Thyroid gland (tissue), 4 donors: ENCODE measurements around the gene PRSS21. TPM values are rescaled to one million over a fixed set of nuclear protein-coding genes. Genes with fewer than 3 reads are reported as not detected.

Experiments used
- DNase-seq, 2 donors: peaks; one replicate each; pipeline ENCODE4 v3.0.0-alpha.2; 2019
- H3K27ac ChIP-seq, 3 donors: fragments of 200-600 bp; sonication (generic); 1 replicate in 2 of 3; 2 replicates in 1 of 3; pipeline ENCODE4 v1.5.1; 2016 to 2019; ENCODE audit warnings: mild to moderate bottlenecking in 1 of 3, moderate library complexity in 1 of 3
- H3K27me3 ChIP-seq: fragments of 200-600 bp; sonication (generic); one replicate; pipeline ENCODE4 v1.5.1; 2019
- H3K36me3 ChIP-seq, 2 donors: fragments of 200-600 bp; sonication (generic); one replicate each; pipeline ENCODE4 v1.5.1; 2016 to 2019
- H3K4me1 ChIP-seq, 2 donors: fragments of 200-600 bp; sonication (generic); one replicate each; pipeline ENCODE4 v1.5.1; 2017 to 2019
- H3K4me3 ChIP-seq, 3 donors: fragments of 200-600 bp; sonication (generic); replicated peaks in 1 of 3; 1 replicate in 2 of 3; 2 replicates in 1 of 3; pipeline ENCODE4 v1.5.1; 2016; ENCODE audit warnings: mild to moderate bottlenecking in 1 of 3
- H3K9me3 ChIP-seq: fragments of 200-600 bp; sonication (generic); one replicate; pipeline ENCODE4 v1.5.1; 2017
- POLR2A ChIP-seq, 2 donors: fragments of 450-650 bp; IDR thresholded peaks; one replicate each; pipeline ENCODE4 v1.6.1; 2017; ENCODE audit warnings: antibody characterized with exemption in 2 of 2, mild to moderate bottlenecking in 2 of 2, moderate library complexity in 1 of 2
- WGBS, 2 donors: methylation state at CpG; one replicate each; pipeline ENCODE4 v1.1.5; 2017; 5-methylcytosine and 5-hydroxymethylcytosine counted together
- intact Hi-C: fragments of 100-400 bp; cut with DNase I; formaldehyde crosslinking; loops from one replicate; pipeline ENCODE4 v1.15.1; 2023
- total RNA-seq, 4 donors: library from RNA; depleted of rRNA; stranded (reverse); fragments of >200 nt; gene quantifications; one replicate each; pipeline ENCODE4 v1.2.3, GENCODE V29; 2016
- TF ChIP-seq, protein P1 (sequence below), 6 experiments: fragments of 200-600 bp in 3 of 6; fragments of 450-650 bp in 3 of 6; sonication (generic) in 3 of 6; IDR thresholded peaks; one replicate each; pipeline ENCODE4 v1.5.1; 2016 to 2019; ENCODE audit warnings: antibody characterized with exemption in 6 of 6, mild to moderate bottlenecking in 2 of 6, inconsistent platforms in 1 of 6, moderate library complexity in 1 of 6

The PRSS21 gene
- total RNA-seq, 4 donors from 2014 or later: 0.56 TPM; not detected in 3

DNA sequence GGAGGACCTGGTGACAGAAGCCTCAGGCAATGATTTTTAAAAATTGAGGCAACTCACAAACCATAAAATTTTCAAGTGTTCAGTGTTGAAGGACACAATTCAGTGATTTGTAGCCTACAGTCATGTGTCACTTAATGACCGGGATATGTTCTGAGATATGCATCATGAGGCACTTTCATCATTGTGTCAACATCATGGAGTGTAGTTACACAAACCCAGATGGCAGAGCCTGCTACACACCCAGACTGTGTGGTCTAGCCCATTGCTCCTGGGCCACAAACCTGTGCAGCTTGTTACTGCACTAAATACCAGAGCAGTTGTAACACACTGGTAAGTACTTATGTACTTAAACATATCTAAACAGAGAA lies 17.2 kb upstream of the PRSS21 start:
- DNase-seq: no peak
- H3K27me3 ChIP-seq: no peaks in the 10 kb centered on the region
- WGBS, 2 donors: 50 to 80% methylated on average over 1 of the region's 1 CpG
- no peaks in the 10 kb centered on the region for H3K36me3 ChIP-seq
- TF ChIP-seq, protein P1, sequence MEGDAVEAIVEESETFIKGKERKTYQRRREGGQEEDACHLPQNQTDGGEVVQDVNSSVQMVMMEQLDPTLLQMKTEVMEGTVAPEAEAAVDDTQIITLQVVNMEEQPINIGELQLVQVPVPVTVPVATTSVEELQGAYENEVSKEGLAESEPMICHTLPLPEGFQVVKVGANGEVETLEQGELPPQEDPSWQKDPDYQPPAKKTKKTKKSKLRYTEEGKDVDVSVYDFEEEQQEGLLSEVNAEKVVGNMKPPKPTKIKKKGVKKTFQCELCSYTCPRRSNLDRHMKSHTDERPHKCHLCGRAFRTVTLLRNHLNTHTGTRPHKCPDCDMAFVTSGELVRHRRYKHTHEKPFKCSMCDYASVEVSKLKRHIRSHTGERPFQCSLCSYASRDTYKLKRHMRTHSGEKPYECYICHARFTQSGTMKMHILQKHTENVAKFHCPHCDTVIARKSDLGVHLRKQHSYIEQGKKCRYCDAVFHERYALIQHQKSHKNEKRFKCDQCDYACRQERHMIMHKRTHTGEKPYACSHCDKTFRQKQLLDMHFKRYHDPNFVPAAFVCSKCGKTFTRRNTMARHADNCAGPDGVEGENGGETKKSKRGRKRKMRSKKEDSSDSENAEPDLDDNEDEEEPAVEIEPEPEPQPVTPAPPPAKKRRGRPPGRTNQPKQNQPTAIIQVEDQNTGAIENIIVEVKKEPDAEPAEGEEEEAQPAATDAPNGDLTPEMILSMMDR (IDR thresholded peaks at IDR 0.05): no peak
- no peak for TF ChIP-seq POLR2A (IDR thresholded peaks at IDR 0.05)
- no peaks in the 10 kb centered on the region for H3K9me3 ChIP-seq
- intact Hi-C loops: no loop called here
- no peak overlapping the region for H3K4me3 ChIP-seq
- H3K27ac ChIP-seq: no peak overlapping the region
- no peaks in the 10 kb centered on the region for H3K4me1 ChIP-seq

- no peak for TF ChIP-seq POLR2A (IDR thresholded peaks at IDR 0.05)
- TF ChIP-seq, protein P1 (IDR thresholded peaks at IDR 0.05): no peak
- WGBS, 2 donors: 77 to 90% methylated on average over 3 of the region's 3 CpGs
- Histone ChIP-seq H3K4me3 (no peak overlapping the region), H3K27me3 (no peaks in the 10 kb centered on the region), H3K36me3 (no peaks in the 10 kb centered on the region), H3K4me1 (no peaks in the 10 kb centered on the region), H3K27ac (no peak overlapping the region), H3K9me3 (no peaks in the 10 kb centered on the region)
- intact Hi-C loops: no loop called here
- no peak for DNase-seq
Measured at GRCh38 chr16:2803545-2804195, 13.4 kb upstream of the PRSS21 start.

DNA sequence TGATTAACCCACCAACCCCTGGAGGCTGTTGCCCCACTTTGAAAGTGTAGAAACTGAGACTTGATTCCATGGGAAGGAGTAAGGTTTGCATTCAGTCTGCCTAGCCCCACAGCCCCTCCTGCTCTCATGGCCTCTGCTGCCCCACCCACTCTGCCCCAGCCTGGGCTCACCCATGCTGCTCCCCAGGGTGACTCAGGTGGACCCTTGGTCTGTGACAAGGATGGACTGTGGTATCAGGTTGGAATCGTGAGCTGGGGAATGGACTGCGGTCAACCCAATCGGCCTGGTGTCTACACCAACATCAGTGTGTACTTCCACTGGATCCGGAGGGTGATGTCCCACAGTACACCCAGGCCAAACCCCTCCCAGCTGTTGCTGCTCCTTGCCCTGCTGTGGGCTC lies 12.3 kb upstream of the PRSS21 start:
- WGBS, 2 donors: 86 to 87% methylated on average over 4 of the region's 4 CpGs
- no peak overlapping the region for H3K4me3 ChIP-seq
- H3K4me1 ChIP-seq: no peaks in the 10 kb centered on the region
- TF ChIP-seq POLR2A (IDR thresholded peaks at IDR 0.05): no peak
- no peaks in the 10 kb centered on the region for H3K36me3 ChIP-seq
- intact Hi-C loops: no loop called here
- no peak for DNase-seq
- H3K27me3 ChIP-seq: no peaks in the 10 kb centered on the region
- no peaks in the 10 kb centered on the region for H3K9me3 ChIP-seq
- H3K27ac ChIP-seq: no peak overlapping the region

GRCh38 chr16:2806286-2806685 lies 10.8 kb upstream of the PRSS21 start:
- no peaks in the 10 kb centered on the region for H3K27me3 ChIP-seq
- H3K4me1 ChIP-seq: no peaks in the 10 kb centered on the region
- TF ChIP-seq POLR2A (IDR thresholded peaks at IDR 0.05): no peak
- TF ChIP-seq, protein P1 (IDR thresholded peaks at IDR 0.05): no peak
- H3K9me3 ChIP-seq: no peaks in the 10 kb centered on the region
- no peak overlapping the region for H3K27ac ChIP-seq
- H3K36me3 ChIP-seq: no peaks in the 10 kb centered on the region
- intact Hi-C loops: no loop called here
- H3K4me3 ChIP-seq: no peak overlapping the region
- 69 to 79% methylated on average over 3 to 4 of the region's 5 CpGs for WGBS, 2 donors
- no peak for DNase-seq

DNA sequence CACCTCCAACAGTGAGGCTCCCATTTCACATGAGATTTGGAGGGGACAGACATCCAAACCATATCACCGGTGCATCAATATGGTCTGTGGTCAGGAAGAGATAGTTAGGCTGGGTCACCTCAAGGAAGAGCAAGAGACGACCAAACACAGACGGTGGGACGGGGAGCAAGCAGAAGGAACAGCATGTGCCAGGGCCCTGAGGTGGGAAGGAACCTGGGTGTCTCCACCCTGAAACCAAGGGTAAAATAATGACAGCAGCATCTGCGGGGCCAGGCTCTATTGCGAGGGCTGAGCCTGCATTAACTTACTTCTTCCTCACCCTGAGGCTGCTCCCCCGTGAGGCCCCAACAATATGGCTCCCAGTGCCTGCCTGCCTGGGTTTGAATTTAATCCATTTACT lies 8.9 kb upstream of the PRSS21 start:
- H3K27ac ChIP-seq: no peak overlapping the region
- TF ChIP-seq, protein P1 (IDR thresholded peaks at IDR 0.05): no peak
- TF ChIP-seq POLR2A (IDR thresholded peaks at IDR 0.05): no peak
- no peak overlapping the region for H3K4me3 ChIP-seq
- intact Hi-C loops: no loop called here
- 79 to 91% methylated on average over 7 of the region's 7 CpGs for WGBS, 2 donors
- no peaks in the 10 kb centered on the region for H3K9me3 ChIP-seq
- DNase-seq: no peak
- no peaks in the 10 kb centered on the region for H3K36me3 ChIP-seq
- H3K27me3 ChIP-seq: no peaks in the 10 kb centered on the region
- H3K4me1 ChIP-seq: no peaks in the 10 kb centered on the region
